HepG2 (cell line): ENCODE measurements around the gene ATP5PF. TPM values are rescaled to one million over a fixed set of nuclear protein-coding genes. Genes with fewer than 3 reads are reported as not detected.
"Not testable (repeated sequence)": the region's sequence is repeated elsewhere in the genome, so short reads cannot be mapped to it uniquely, and the experiment has no call there.

Experiments
- ATAC-seq: fragments of 200-7000 bp; cut with Tn5 transposase; 3 replicates; pipeline ENCODE4 v1.9.1; 2020; ENCODE audit warnings: mild to moderate bottlenecking, moderate library complexity
- BruUV-seq: library from RNA; stranded (reverse); fragments of 400-500 nt; replicated peaks from 2 replicates; lab custom pipeline; 2021; lab: Mats Ljungman, UMichigan
- CTCF ChIA-PET: fragments of 300-600 bp; formaldehyde crosslinking; extraction: SDS; loops from one replicate; lab custom pipeline; 2021; ENCODE audit warnings: low total read pairs, inconsistent platforms, low intra/inter-chr PET ratio; lab: Yijun Ruan, JAX
- POLR2A ChIA-PET: fragments of 350-600 bp; sonication (Branson Sonifier 250); formaldehyde crosslinking; loops from one replicate; lab custom pipeline; 2020; ENCODE audit warnings: antibody characterized with exemption, inconsistent platforms; lab: Yijun Ruan, JAX
- DNase-seq: peaks from one replicate; pipeline ENCODE4 v3.0.0-alpha.2; 2015; ENCODE audit warnings: low spot score
- FAIRE-seq: peaks from 3 replicates; lab custom pipeline; 2011; peaks lifted over from hg19 to GRCh38; lab: Jason Lieb, UNC
- H2AFZ ChIP-seq: one replicate; pipeline ENCODE4 v1.6.1; 2011; ENCODE audit warnings: low read length, inconsistent platforms
- H3K27ac ChIP-seq: fragments of 300-600 bp; 3 replicates; pipeline ENCODE4 v1.8.0; 2011; ENCODE audit warnings: mixed run types, mild to moderate bottlenecking, mixed read lengths, low read length, inconsistent platforms; ENCODE audit not compliant: insufficient read depth; ENCODE audit errors: extremely low read length
- H3K27me3 ChIP-seq, 2 experiments: fragments of 200-600 bp in 1 of 2; 2 replicates in 1 of 2; 3 replicates in 1 of 2; pipeline versions ENCODE4 v1.6.0 to v1.8.0; 2011; ENCODE audit warnings: low read length in 2 of 2, mild to moderate bottlenecking in 2 of 2, moderate library complexity in 2 of 2, inconsistent platforms in 1 of 2; ENCODE audit not compliant: insufficient read depth in 2 of 2, control insufficient read depth in 1 of 2
- H3K36me3 ChIP-seq, 2 experiments: fragments of 200-600 bp in 1 of 2; replicated peaks in 1 of 2; 2 replicates in 1 of 2; 3 replicates in 1 of 2; pipeline versions ENCODE4 v1.5.1 to v1.8.0; 2011; ENCODE audit warnings: low read length in 2 of 2, inconsistent platforms in 1 of 2; ENCODE audit not compliant: insufficient read depth in 2 of 2, control insufficient read depth in 1 of 2
- H3K4me1 ChIP-seq: 2 replicates; pipeline ENCODE4 v1.5.1; 2012; ENCODE audit warnings: low read length, inconsistent platforms; ENCODE audit not compliant: insufficient read depth
- H3K4me2 ChIP-seq: 2 replicates; pipeline ENCODE4 v1.6.0; 2011; ENCODE audit warnings: low read depth, low read length, inconsistent platforms
- H3K4me3 ChIP-seq, 3 experiments: fragments of 200-600 bp in 1 of 3; sonication (generic), shearing (Covaris generic) in 1 of 3; replicated peaks in 1 of 3; 2 replicates each; pipeline ENCODE4 v1.5.1; 2011 to 2016; ENCODE audit warnings: low read length in 3 of 3, inconsistent platforms in 2 of 3, low read depth in 2 of 3, mild to moderate bottlenecking in 2 of 3, control low read depth in 1 of 3, mixed read lengths in 1 of 3; ENCODE audit not compliant: insufficient read depth in 1 of 3
- H3K79me2 ChIP-seq: one replicate; pipeline ENCODE4 v1.6.1; 2011; ENCODE audit warnings: low read length, inconsistent platforms; ENCODE audit not compliant: insufficient read depth
- H3K9ac ChIP-seq: 2 replicates; pipeline ENCODE4 v1.6.0; 2011; ENCODE audit warnings: mild to moderate bottlenecking, low read depth, low read length, inconsistent platforms; ENCODE audit not compliant: insufficient read depth
- H3K9me3 ChIP-seq: 2 replicates; pipeline ENCODE4 v1.5.1; 2012; ENCODE audit warnings: mild to moderate bottlenecking, low read length
- H4K20me1 ChIP-seq: 2 replicates; pipeline ENCODE4 v1.6.0; 2011; ENCODE audit warnings: inconsistent platforms, mild to moderate bottlenecking, low read length, moderate library complexity; ENCODE audit not compliant: insufficient read depth
- HOXA9 ChIP-seq: sonication (generic); formaldehyde crosslinking; IDR thresholded peaks from 2 replicates; pipeline ENCODE4 v1.8.1; 2022; ENCODE audit warnings: missing genetic modification reagents, mild to moderate bottlenecking, moderate library complexity, borderline replicate concordance
- KAT8 ChIP-seq: IDR thresholded peaks from 2 replicates; pipeline ENCODE4 v1.6.1; 2016; ENCODE audit warnings: missing genetic modification reagents, missing compliant biosample characterization
- MAFF ChIP-seq: IDR thresholded peaks from 2 replicates; pipeline ENCODE4 v1.6.1; 2011; ENCODE audit warnings: low read depth, low read length, improper control_type of control experiment
- MAFK ChIP-seq, 2 experiments: IDR thresholded peaks in 1 of 2; conservative IDR thresholded peaks in 1 of 2; 2 replicates each; pipeline ENCODE4 v1.6.1; 2011; ENCODE audit warnings: improper control_type of control experiment in 2 of 2, low read length in 2 of 2
- SIN3B ChIP-seq: fragments of 150-350 bp; IDR thresholded peaks from 2 replicates; pipeline ENCODE4 v1.6.1; 2014; ENCODE audit warnings: low read length
- YEATS2 ChIP-seq: sonication (generic); formaldehyde crosslinking; IDR thresholded peaks from 2 replicates; pipeline ENCODE4 v1.4.0; 2020; ENCODE audit warnings: missing genetic modification reagents, borderline replicate concordance
- ZNF605 ChIP-seq: sonication (generic); formaldehyde crosslinking; IDR thresholded peaks from 2 replicates; pipeline ENCODE4 v1.8.0; 2022; ENCODE audit warnings: mild to moderate bottlenecking, missing genetic modification reagents
- WGBS: methylation state at CpG from one replicate; pipeline ENCODE4 v1.1.6; 2017; ENCODE audit warnings: low lambda C conversion rate; 5-methylcytosine and 5-hydroxymethylcytosine counted together
- in situ Hi-C: cut with HindIII; loops from 2 replicates; pipeline ENCODE4 v1.10.0; 2017; ENCODE audit warnings: low pct_unique_long_range_greater_than_20kb; ENCODE audit not compliant: extremely low pct_ligation_motif_present
- intact Hi-C: fragments of 100-400 bp; cut with micrococcal nuclease; formaldehyde crosslinking; loops from one replicate; pipeline ENCODE4 v1.10.0; 2022; ENCODE audit not compliant: unreplicated experiment
- polyA plus RNA-seq, 8 experiments: library from polyadenylated mRNA; depleted of rRNA in 3 of 8; stranded (reverse) in 7 of 8; unstranded in 1 of 8; fragments of >200 nt; fragmentation: Illumina TruSeq in 4 of 8; extraction: Trizol in 4 of 8; gene quantifications; 2 replicates each; pipeline versions ENCODE4 v1.2.1 to v1.2.3, GENCODE V29; 2011 to 2016; ENCODE audit warnings: low read depth in 4 of 8, missing spikeins in 1 of 8, mixed read lengths in 1 of 8; ENCODE audit not compliant: insufficient read depth in 1 of 8
- total RNA-seq, 5 experiments: library from RNA; depleted of rRNA; stranded (reverse); fragments of >200 nt; fragmentation: Illumina TruSeq; extraction: Trizol; gene quantifications; 2 replicates each; pipeline ENCODE4 v1.2.3, GENCODE V29; 2016; ENCODE audit warnings: low read depth in 1 of 5
- TF ChIP-seq, protein P1 (sequence below): sonication (generic); formaldehyde crosslinking; IDR thresholded peaks from 2 replicates; pipeline ENCODE4 v1.4.0; 2020; ENCODE audit warnings: missing genetic modification reagents, borderline replicate concordance
- TF ChIP-seq, protein P2 (sequence below): IDR thresholded peaks from 2 replicates; pipeline ENCODE4 v1.6.1; 2018; ENCODE audit warnings: missing genetic modification reagents
- TF ChIP-seq, protein P3 (sequence below): sonication (generic); formaldehyde crosslinking; IDR thresholded peaks from 2 replicates; pipeline ENCODE4 v1.4.0; 2020; ENCODE audit warnings: missing genetic modification reagents

The ATP5PF gene
- total and polyA plus RNA-seq, 2 of the 13 experiments (the other 11 are each of a cell fraction or from before 2014, with no cell fraction given) = 131 to 157 TPM

DNA sequence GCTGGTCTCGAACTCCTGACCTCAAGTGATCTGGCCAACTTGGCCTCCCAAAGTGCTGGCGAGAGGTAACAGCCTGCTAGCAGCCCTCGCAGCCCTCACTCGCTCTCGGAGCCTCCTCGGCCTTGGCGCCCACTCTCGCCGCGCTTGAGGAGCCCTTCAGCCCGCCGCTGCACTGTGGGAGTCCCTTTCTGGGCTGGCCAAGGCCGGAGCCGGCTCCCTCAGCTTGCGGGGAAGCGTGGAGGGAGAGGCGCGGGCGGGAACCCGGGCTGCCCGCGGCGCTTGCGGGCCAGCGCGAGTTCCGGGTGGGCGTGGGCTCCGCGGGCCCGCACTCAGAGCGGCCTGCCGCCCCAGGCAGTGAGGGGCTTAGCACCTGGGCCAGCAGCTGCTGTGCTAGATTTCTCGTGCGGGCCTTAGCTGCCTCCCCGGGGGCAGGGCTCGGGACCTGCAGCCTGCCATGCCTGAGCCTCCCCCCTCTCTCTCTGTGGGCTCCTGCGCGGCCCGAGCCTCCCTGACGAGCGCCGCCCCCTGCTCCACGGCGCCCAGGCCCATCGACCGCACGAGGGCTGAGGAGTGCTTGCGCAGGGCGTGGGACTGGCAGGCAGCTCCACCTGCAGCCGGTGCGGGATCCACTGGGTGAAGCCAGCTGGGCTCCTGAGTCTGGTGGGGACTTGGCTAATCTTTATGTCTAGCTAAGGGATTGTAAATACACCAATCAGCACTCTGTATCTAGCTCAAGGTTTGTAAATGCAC lies 43.6 kb upstream of the ATP5PF start:
- BruUV-seq, in situ Hi-C loops, FAIRE-seq, ATAC-seq, H3K4me2 ChIP-seq, H3K27me3 ChIP-seq, H2AFZ ChIP-seq, H3K27ac ChIP-seq, H3K9me3 ChIP-seq, intact Hi-C loops, H3K36me3 ChIP-seq, POLR2A ChIA-PET, H4K20me1 ChIP-seq, H3K9ac ChIP-seq, DNase-seq, H3K4me3 ChIP-seq, H3K79me2 ChIP-seq, CTCF ChIA-PET, H3K4me1 ChIP-seq: not testable (repeated sequence)
- 91% methylated on average over 15 of the region's 52 CpGs for WGBS

DNA sequence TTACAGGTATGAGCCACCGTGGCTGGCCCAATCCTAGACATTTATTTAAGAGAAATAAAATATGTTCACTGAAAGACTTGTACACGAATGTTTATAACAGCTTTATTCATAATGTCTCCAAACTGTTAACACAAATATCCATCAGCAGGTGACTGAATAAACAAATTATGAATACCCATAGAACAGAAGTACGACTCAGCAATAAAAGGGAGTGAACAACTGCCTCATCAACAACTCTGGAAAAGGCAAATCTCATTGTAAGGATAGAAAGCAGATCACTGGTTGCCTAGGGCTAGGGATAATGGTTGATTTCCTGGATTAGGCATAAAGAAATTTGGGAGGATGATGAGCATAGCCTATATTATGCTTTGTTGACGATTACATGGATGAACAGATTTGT lies 41.7 kb upstream of the ATP5PF start:
- Histone ChIP-seq H3K27ac (no peak overlapping the region), H4K20me1 (no peaks in the 10 kb centered on the region), H3K4me2 (no peak overlapping the region), H3K79me2 (no peaks in the 10 kb centered on the region), H3K4me3 (no peak overlapping the region), H3K9ac (no peak overlapping the region), H3K27me3 (no peaks in the 10 kb centered on the region), H2AFZ (no peak overlapping the region), H3K9me3 (no peaks in the 10 kb centered on the region), H3K36me3 (no peaks in the 10 kb centered on the region), H3K4me1 (no peaks in the 10 kb centered on the region)
- ChIA-PET CTCF (no interaction called here), POLR2A (no interaction called here)
- no peak for FAIRE-seq
- in situ Hi-C loops = no loop called here
- no peak for DNase-seq
- BruUV-seq = no TSS peak
- intact Hi-C loops = no loop called here
- TF ChIP-seq ZNF605 (CRISPR knock-in tag) (no peak), HOXA9 (CRISPR knock-in tag) (no peak), YEATS2 (CRISPR knock-in tag) (no peak), SIN3B (no peak), MAFF (peak; percentile 18; the same call in 1 of the 2 replicates), MAFK (conservative IDR thresholded peaks at IDR 0.05 in 1 of 2, IDR thresholded peaks at IDR 0.05 in 1 of 2; ENCODE audit: low read length in 2 of 2) (peak; percentile 36 to 50; a peak in 2 of 4 replicates), KAT8 (CRISPR knock-in tag) (no peak)
- TF ChIP-seq, protein P1, sequence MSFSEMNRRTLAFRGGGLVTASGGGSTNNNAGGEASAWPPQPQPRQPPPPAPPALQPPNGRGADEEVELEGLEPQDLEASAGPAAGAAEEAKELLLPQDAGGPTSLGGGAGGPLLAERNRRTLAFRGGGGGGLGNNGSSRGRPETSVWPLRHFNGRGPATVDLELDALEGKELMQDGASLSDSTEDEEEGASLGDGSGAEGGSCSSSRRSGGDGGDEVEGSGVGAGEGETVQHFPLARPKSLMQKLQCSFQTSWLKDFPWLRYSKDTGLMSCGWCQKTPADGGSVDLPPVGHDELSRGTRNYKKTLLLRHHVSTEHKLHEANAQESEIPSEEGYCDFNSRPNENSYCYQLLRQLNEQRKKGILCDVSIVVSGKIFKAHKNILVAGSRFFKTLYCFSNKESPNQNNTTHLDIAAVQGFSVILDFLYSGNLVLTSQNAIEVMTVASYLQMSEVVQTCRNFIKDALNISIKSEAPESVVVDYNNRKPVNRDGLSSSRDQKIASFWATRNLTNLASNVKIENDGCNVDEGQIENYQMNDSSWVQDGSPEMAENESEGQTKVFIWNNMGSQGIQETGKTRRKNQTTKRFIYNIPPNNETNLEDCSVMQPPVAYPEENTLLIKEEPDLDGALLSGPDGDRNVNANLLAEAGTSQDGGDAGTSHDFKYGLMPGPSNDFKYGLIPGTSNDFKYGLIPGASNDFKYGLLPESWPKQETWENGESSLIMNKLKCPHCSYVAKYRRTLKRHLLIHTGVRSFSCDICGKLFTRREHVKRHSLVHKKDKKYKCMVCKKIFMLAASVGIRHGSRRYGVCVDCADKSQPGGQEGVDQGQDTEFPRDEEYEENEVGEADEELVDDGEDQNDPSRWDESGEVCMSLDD = no peak
- TF ChIP-seq, protein P2, sequence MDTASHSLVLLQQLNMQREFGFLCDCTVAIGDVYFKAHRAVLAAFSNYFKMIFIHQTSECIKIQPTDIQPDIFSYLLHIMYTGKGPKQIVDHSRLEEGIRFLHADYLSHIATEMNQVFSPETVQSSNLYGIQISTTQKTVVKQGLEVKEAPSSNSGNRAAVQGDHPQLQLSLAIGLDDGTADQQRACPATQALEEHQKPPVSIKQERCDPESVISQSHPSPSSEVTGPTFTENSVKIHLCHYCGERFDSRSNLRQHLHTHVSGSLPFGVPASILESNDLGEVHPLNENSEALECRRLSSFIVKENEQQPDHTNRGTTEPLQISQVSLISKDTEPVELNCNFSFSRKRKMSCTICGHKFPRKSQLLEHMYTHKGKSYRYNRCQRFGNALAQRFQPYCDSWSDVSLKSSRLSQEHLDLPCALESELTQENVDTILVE (CRISPR knock-in tag) = no peak
- TF ChIP-seq, protein P3, sequence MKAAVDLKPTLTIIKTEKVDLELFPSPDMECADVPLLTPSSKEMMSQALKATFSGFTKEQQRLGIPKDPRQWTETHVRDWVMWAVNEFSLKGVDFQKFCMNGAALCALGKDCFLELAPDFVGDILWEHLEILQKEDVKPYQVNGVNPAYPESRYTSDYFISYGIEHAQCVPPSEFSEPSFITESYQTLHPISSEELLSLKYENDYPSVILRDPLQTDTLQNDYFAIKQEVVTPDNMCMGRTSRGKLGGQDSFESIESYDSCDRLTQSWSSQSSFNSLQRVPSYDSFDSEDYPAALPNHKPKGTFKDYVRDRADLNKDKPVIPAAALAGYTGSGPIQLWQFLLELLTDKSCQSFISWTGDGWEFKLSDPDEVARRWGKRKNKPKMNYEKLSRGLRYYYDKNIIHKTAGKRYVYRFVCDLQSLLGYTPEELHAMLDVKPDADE (CRISPR knock-in tag) = no peak
- no peak for ATAC-seq
- 11% methylated on average over 4 of the region's 4 CpGs for WGBS
